ENCODE data around the gene ITGAX.
A peak's percentile ranks its signal among the peaks of the same experiment; 100 is the strongest.
"Not testable (repeated sequence)": the region's sequence is repeated elsewhere in the genome, so short reads cannot be mapped to it uniquely, and the experiment has no call there.

The ITGAX gene

GRCh38 chr16:31354394-31355291 is at the start of gene ITGAX:
Gene ITGAX (plus strand): TSS chr16:31355176. CDS start chr16:31355255, 79 bp downstream.
- peak; percentile 73 for DNase-seq

DNA sequence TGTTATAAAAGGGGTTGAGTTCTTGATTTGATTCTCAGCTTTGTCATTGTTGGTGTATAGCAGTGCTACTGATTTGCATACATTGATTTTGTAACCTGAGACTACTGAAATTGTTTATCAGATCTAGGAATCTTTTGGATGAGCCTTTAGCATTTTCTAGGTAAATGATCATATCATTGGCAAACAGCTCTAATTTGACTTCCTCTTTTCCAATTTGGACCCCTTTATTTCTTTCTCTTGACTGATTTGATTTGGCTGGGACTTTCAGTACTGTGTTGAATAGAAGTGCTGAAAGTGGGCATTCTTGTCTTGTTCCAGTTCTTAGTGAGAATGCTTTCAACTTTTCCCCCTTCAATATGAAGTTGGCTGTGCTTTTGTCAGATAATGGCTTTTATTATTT is 49.8 kb upstream of the ITGAX start:
- no peak for DNase-seq

DNA sequence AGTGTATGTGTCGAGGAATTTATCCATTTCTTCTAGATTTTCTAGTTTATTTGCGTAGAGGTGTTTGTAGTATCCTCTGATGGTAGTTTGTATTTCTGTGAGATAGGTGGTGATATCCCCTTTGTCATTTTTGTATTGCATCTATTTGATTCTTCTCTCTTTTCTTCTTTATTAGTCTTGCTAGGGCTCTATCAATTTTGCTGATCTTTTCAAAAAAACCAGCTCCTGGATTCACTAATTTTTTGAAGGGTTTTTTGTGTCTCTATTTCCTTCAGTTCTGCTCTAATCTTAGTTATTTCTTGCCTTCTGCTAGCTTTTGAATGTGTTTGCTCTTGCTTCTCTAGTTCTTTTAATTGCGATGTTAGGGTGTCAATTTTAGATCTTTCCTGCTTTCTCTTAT is 46.6 kb upstream of the ITGAX start:
- not testable (repeated sequence) for DNase-seq

DNA sequence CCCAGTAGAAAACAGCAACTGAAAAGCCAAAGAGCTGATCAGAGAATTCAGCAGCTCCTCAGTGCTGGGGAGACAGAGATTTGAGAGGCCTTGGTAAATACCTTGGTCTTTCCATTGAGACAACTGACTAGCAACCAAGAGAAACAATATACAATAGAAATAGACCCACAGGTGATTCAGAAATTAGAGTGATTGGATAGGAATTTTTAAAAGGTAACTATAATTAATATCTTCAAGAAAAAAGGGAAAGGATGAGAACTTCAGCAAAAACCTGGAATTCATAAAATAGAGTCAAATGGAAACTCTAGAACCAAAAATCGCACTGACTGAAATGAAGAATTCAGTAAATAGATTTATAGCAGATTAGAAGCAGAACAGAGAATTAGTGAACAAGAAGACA is 32.5 kb upstream of the ITGAX start:
- no peak for DNase-seq

DNA sequence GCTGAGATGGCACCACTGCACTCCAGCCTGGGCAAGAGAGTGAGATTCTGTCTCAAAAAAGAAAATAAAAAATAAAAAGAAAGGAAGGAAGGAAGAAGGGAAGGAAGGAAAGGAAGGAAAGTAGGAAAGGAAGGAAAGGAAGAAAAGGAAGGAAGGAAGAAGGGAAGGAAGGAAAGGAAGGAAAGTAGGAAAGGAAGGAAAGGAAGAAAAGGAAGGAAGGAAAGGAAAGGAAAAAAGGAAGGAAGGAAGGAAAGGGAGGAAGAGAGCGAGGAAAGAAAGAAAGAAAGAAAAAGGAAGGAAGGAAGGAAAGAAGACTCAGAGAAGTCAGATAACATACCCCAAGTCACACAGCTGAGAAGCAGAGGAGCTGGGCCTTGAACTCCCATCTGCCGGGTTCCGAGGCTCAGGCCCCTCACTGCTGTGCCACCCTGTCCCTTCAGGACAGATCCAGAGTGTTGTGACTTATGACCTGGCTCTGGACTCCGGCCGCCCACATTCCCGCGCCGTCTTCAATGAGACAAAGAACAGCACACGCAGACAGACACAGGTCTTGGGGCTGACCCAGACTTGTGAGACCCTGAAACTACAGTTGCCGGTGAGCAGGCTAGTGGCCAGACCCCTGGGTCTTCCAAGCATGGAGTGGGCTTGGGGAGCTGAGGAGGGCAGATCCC is 30.9 kb upstream of the ITGAX start:
- DNase-seq, result no peak

- DNase-seq, result no peak
These were observed 29.8 kb upstream of the ITGAX start for GRCh38 chr16:31325171-31325570.

DNA sequence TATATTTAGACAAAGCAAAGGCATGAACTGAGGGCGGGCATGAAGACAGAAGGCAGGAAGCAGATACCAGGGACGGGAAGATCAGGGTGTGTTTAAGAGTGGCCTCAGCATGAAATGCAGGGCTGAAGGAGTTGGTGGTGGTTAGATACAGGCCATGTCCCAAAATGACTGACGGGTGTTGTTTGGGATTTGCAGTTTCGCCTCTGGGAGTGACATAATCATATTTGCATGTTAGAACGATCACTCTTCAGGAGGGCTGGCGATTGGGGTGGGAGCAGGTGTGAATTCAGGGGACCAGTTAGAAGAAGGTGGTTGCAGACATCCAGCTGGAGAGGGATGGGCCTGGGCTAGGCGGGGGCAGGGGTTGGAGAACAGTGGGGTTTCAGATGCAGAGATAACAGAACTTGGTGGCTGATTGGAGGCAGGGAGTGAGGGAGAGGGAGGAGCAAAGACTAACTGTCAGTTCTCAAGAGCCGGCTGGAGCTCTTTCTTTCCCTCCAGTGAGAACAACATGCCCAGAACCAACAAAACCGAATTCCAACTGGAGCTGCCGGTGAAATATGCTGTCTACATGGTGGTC is 27.2 kb upstream of the ITGAX start:
- no peak for DNase-seq

GRCh38 chr16:31328322-31329052 is 26.5 kb upstream of the ITGAX start:
- DNase-seq, result no peak

GRCh38 chr16:31329671-31330552 is 25.1 kb upstream of the ITGAX start:
- DNase-seq, result no peak

DNA sequence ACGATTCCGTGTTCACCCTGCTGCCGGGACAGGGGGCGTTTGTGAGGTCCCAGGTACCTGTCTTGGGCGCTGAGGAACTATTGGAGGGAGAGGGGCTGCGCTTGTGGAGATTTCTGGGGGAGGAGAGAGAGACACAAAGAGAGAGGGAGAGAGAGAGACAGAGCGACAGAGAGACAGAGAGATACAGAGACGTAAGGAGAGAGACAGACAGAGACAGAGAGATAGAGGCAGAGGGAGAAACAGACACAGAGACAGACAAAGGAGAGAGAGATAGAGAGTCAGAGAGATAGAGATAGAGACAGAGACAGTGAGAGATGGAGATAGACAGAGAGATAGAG is 24.5 kb upstream of the ITGAX start:
- DNase-seq, result no peak

DNA sequence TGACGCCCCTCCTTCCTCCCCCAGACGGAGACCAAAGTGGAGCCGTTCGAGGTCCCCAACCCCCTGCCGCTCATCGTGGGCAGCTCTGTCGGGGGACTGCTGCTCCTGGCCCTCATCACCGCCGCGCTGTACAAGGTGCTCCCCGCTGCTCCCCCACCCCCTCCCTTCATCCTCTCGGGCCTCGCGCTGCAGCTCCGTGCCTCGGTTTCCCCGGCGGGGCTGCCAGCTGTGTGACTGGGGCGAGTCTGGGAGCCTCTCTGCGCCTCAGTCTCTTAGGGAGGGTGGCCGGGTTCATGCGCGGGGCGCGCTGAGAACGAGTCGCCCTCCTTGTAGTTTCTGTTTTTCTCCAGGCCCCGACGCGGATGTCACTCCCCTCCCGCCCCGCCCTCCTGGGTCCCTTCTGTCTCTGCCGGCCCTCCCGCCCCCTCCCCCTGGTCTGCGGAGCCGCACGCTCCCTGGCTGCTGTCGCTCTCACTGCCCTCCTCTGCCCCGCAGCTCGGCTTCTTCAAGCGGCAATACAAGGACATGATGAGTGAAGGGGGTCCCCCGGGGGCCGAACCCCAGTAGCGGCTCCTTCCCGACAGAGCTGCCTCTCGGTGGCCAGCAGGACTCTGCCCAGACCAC is 23.7 kb upstream of the ITGAX start:
- DNase-seq, result no peak

DNA sequence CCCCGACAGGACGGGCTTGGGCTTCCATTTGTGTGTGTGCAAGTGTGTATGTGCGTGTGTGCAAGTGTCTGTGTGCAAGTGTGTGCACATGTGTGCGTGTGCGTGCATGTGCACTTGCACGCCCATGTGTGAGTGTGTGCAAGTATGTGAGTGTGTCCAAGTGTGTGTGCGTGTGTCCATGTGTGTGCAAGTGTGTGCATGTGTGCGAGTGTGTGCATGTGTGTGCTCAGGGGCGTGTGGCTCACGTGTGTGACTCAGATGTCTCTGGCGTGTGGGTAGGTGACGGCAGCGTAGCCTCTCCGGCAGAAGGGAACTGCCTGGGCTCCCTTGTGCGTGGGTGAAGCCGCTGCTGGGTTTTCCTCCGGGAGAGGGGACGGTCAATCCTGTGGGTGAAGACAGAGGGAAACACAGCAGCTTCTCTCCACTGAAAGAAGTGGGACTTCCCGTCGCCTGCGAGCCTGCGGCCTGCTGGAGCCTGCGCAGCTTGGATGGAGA is 23.1 kb upstream of the ITGAX start:
- no peak for DNase-seq

DNA sequence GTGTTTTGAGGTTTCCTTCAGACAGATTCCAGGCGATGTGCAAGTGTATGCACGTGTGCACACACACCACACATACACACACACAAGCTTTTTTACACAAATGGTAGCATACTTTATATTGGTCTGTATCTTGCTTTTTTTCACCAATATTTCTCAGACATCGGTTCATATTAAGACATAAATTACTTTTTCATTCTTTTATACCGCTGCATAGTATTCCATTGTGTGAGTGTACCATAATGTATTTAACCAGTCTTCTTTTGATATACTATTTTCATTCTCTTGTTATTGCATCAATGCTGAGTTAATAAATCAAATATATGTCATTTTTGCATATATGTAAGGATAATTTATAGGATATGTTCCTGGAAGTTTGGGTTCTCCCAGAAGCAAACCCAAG is 22.4 kb upstream of the ITGAX start:
- no peak for DNase-seq

DNA sequence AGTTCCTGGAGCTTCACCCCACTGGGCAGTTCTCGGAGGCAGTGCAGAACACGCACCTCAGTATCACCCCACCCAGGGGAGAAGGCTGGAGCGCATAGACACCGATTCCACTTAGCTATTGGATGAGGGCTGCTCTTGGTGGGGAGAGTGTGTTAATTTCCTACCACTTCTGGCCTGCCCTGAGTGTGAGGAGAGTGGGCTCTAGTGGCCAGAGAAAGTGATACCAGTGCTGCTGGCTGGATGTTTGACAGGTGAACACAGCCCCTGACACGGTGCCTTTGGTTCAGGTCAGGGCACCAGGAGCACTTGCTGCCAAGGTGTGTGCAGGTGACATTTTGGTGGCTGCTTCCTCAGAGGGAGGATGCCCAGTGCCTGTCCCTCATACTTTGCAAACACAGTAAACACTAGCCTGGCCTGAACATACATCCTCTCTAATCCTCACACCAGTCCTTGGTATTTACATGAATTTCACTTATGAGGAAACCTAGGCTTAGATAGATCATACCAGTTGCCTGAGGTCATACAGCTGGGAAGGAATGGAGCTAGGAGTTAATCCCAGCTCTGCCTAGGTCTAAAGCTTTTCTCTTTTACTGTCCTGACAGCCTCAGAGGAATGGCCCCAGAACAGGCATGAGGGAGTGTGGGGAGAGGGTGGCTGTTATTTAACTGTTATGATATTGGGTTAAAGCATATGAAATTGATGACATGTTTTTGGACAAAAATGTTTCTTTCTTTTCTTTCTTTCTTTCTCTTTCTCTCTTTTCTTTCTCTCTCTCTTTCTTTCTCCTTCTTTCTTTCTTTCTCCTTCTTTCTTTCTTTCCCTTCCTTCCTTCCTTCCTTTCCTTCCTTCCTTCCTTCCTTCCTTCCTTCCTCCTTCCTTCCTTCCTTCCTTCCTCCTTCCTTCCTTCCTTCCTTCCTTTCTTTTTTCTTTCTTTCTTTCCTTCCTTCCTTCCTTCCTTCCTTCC is 21.0 kb upstream of the ITGAX start:
- DNase-seq, result peak; percentile 1

GRCh38 chr16:31334934-31335333 is 20.0 kb upstream of the ITGAX start:
- no peak for DNase-seq

DNA sequence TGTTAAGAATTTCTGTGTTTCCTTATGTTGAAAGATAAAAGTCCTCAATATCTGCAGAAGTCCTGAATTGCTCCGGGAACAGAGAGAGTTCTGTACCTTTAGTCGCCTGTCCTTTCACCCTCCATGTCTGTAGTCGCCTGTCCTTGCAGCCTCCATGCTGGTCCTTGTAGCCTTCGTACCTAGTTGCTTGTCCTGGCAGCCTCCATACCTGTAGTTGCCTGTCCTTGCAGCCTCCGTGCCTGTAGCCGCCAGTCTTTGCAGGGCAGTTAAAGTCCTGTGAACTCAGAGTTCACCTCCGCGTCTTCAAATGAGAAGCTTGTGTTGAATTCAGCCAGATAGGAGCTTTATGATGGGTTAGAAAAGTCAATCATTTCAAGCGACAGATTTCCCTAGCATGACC is 19.5 kb upstream of the ITGAX start:
- no peak for DNase-seq

DNA sequence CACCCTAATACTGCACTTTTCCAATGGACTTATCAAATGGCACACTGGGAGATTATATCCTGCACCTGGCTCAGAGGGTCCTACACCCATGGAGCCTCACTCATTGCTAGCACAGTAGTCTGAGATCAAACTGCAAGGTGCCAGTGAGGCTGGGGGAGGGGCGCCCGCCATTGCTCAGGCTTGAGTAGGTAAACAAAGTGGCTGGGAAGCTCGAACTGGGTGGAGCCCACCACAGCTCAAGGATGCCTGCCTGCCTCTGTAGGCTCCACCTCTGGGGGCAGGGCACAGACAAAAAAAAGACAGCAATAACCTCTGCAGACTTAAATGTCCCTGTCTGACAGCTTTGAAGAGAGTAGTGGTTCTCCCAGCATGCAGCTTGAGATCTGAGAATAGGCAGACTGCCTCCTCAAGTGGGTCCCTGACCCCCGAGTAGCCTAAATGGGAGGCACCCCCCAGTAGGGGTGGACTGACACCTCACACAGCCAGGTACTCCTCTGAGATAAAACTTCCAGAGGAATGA is 16.8 kb upstream of the ITGAX start:
- not testable (repeated sequence) for DNase-seq

- no peak for DNase-seq
These were observed 10.3 kb upstream of the ITGAX start for GRCh38 chr16:31344712-31345111.

DNA sequence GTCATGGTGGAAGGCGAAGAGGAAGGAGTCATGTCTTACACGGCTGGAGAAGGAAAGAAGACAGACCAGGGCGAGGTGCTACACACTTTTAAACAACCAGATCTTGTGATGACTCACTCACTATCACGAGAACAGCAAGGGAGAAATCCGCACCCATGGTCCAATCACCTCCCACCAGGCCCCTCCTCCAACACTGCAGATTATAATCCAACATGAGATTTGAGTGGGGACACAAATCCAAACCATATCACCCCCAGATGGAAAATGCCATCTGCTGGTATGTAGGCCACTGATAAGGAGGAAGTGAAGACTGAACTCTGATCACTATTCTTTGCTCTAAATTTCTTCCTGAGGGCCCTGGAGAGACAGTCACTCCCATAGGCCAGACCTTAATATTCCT is 7.5 kb upstream of the ITGAX start:
- no peak for DNase-seq

DNA sequence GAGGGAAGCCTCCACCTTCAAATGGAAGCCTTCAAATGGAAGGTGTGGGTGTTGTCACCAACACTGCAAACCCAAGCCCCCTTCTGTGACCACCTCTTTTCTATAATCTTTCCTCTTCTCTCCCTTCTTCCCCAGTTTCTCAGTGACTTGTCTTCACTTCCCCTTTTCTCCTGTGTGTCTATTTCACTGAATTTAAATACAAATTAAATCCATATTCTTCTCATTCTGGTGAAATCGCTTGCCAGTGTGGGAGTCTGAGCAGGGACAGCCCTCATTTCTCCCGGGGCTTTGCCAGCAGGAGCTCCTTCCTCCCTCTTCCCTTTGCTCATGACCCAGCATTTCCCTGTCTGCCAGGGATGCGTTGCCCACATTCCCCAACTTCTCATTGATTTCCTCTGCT is 6.4 kb upstream of the ITGAX start:
- DNase-seq, result no peak

Measured in kidney glomerular epithelial cell (primary cell).